Activated T-cell treated with anti-CD3 and anti-CD28 coated beads for 48 hours (primary cell): ENCODE data around the gene UNC119.

Experiments
- DNase-seq: peaks from one replicate; pipeline ENCODE4 v3.0.0-alpha.2; 2020; ENCODE audit warnings: low read depth

Gene UNC119

GRCh38 chr17:28544402-28545140, 7.9 kb downstream of the UNC119 start:
- no peak for DNase-seq

GRCh38 chr17:28541439-28541838, 11.0 kb downstream of the UNC119 start:
- no peak for DNase-seq

DNA sequence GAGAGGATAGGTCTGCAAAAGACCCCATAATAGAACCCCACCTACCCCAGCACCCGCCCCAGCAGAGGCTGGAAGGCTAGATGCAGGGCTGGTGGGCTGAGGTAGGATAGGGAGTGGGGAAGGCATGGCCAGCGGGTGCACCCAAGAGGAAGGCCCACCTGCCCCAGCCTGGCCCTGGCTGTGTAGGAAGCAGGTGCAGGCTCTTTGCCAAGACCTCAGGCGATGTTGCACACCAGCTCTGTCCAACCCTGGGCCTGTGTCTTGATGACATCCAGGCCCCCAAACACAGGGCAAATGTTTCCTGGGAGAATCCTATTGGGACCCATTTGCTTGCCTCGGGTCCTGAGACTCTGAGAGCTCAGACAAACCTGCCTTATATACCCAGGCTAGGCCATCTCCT, 12.2 kb downstream of the UNC119 start:
- no peak for DNase-seq

GRCh38 chr17:28538296-28538895, 14.0 kb downstream of the UNC119 start:
- DNase-seq, result no peak

DNA sequence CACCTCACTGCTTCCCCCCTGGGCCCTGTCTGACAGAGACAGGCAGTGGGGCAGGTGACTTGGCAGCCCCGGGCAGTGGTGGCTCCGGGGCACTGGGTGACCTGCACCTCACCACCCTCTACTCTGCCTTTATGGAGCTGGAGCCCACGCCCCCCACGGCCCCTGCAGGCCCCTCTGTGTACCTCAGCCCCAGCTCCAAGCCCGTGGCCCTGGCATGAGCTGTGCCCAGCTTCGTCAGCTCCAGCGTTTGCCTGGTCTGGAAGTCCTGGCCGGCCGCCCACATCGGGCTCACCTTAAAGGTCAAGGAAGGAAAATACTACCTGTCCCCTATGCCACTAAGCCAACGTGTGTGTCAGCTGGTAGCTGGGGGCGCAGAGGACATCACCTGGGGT, 15.2 kb downstream of the UNC119 start:
- DNase-seq, result no peak

DNA sequence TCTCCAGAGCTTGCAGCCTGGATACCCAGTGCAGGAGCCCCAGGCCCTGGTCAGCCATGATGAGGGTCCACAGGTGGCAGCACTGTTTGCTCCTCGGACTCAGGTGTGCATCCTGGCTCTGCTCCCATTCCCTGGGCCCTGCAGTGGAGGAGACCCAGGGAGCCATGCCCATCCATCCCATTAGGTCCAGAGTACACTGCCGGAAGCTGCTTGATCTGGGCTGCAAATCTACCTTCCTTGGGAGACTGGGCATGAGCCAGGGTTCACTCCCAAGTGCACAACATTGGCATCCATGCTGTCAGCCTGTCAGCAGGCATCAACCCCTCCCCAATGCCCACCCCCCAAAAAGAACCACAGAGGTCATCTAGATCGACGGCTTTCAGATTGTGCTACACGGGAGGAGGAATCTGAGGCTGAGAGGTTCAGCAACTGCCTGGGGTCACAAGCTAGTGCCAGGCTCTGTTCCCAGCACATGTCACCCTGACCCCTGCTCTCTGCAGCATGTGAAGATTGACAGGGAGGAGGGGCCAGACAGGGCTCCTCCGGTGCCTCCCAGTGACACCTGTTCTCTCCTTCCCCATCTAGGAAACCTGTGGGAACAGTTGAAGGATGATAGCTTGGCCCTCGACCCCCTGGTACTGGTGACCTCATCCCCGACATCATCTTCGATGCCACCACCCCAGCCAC, 15.7 kb downstream of the UNC119 start:
- DNase-seq, result no peak

DNA sequence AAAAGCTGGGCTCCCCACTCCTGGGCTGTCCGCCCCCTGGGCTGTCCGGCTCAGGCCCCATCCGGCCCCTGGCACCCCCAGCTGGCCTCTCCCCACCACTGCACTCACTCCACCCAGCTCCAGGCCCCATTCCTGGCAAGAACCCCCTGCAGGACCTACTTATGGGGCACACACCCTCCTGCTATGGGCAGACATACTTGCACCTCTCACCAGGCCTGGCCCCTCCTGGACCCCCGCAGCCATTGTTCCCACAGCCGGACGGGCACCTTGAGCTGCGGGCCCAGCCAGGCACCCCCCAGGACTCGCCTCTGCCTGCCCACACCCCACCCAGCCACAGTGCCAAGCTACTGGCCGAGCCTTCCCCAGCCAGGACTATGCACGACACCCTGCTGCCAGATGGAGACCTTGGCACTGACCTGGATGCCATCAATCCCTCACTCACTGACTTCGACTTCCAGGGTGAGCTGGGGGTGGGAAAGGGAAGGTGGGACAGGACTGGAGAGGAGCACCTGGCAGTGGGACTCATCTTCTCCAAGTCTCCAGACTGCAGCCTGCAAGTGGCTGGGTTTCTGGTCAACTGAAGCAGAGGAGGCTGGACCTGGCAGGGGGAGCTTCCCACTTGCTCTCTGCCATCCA, 17.6 kb downstream of the UNC119 start:
- no peak for DNase-seq

- no peak for DNase-seq
Measured at GRCh38 chr17:28533091-28533807, 19.2 kb downstream of the UNC119 start.

DNA sequence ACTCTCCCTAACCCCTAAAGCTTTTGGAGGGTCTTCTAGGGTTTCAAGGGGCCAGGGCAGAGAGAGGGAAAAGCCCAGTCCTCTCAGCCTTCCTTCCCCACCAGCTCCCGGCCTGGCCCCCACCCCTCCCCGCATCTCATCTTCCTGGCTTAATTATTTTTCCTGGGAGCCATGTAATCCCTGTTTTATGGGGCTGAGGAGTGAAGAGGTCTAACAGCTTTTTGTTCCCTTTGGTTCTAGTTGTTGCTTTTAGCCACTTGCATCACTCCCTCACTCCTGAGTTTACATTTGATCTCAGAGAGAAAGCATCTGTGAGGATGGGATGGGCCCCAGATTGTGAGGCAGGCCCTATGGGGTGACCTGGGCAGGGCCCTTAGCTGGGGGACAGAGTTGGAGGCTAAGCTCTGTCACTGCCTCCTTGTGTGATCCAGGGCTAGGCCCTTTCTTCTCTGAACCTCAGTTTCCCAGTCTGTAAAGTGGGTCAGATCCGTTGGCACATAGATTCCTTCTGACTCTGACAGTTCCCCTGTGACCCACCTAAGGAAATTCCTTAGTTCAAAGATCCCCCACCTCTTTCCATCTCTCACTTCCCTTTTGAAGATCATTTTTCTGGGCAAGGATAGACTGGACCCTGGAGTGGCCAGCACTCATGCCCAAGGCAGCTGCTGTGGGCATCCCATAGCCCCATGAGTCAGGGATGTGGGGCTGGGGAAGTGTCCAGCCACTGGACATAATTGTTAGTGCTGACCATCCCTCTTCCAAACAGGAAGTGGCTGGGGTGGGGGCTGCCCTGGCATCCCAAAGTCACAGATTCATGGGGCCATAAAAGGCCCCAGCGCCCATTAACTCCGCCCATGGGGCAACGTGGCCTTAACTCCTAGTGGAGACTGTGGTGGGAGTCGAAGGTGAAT, 20.1 kb downstream of the UNC119 start:
- DNase-seq, result no peak

DNA sequence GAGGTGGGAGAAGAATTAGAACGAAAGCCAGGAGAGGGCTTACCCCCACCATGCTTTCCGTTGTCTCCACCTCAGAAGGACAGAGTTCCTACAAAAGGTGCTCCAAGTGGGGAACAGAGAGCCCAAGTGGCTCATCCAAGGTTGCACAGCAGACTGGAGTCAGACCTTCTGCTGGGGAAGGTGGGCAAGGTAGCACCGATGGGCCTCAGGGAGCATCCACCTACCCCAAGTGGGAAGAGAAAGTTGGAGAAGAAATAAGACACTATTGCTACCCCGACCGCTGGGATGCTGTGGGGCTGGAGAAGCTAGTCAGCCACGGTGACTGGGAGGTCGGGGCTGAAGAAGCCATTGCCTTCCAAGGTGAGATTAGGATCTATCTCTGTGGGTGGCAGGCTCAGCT, 21.5 kb downstream of the UNC119 start:
- no peak for DNase-seq

GRCh38 chr17:28530250-28530649, 22.2 kb downstream of the UNC119 start:
- DNase-seq, result no peak

GRCh38 chr17:28529013-28529400, 23.4 kb downstream of the UNC119 start:
- DNase-seq, result no peak

- DNase-seq, result no peak
Measured at GRCh38 chr17:28528327-28529012, 24.0 kb downstream of the UNC119 start.

- DNase-seq, result no peak
Measured at GRCh38 chr17:28527859-28528258, 24.6 kb downstream of the UNC119 start.

DNA sequence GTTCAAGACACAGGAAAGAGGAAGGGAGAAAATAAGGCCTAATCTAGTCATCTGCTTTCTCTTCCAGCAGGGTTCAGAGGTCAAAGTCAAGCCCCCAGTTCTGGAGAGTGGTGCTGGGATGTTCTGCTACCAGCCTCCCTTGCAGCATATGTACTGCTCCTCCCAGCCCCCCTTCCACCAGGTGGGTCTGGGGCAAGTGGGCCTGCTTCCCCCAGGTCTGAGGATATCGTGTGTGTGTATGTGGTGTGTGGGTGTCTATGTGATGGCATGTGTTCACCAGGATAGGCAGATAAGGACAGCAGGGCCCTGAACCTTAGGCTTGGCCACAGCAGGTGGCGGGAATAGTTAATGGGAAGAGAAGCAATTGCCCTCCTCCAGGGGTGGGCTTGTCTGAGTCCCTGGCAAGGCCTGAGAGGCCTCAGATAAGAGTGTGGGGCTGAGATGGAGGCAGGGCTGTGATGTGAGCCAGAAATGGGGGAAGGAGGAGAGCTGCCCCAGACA, 25.2 kb downstream of the UNC119 start:
- no peak for DNase-seq

DNA sequence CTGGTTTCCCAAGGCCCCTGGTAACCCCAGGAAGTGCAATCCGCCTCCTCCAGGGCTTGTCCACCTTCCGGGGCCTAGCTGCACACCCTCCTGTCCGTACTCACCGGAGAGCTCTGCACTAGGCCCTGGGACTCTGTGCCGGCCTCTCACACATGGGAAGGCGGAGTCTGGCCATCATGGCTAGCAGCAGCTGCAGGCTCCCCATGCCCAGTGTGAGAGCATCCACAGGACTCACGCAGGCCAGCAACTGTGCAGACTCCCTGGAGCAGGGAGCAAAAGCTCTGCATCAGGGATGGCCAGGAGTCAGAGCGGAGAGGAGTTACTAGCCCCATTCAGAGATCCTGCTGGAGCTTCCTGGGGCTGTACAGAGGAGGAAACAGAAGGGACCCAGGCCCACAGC, 26.0 kb downstream of the UNC119 start:
- DNase-seq, result no peak

- DNase-seq, result no peak
Measured at GRCh38 chr17:28524476-28525424, 27.7 kb downstream of the UNC119 start.

GRCh38 chr17:28523876-28524275, 28.5 kb downstream of the UNC119 start:
- DNase-seq, result no peak

DNA sequence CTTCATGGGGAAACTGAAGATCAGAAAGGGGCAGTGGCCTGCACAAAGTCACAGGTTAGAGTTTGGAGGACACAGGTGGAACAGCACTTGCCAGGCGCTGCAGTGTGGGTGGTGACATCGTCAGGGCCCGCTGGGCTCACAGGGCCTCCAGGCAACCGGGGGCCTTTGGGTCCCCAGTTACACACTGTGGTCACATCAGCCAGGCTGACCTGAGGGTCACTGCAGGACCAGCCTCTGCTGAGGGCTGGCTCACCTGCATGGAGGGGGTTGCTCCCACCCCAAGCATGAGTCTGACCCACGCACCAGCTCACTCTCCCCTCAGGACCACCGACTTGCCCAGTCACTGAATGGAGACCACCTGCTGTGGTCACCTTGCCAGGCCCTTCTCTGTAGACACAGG, 29.2 kb downstream of the UNC119 start:
- no peak for DNase-seq
